ENCODE results near the gene ST6GAL2. TPM values are rescaled to one million over a fixed set of nuclear protein-coding genes. Genes with fewer than 3 reads are reported as not detected.

ST6GAL2 gene
- total RNA-seq, 2 experiments from 2014 or later = not detected

DNA sequence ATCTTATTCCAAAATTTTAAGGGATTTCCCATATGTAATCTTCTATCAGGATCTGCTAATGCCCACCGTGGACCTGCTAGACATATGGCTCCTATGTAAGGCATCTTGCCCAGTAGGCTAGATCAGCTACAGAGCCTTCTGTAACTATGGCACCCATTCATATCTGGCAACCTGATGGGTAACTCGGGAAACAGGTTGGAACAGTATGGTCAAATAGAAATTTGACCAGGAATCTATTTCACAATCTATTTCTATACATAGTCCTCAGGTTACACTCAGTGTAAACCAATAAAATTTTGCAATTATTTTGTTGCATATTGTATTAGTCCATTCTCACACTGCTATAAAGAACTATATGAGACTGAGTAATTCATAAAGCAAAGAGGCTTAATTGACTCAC lies 93.3 kb downstream of the ST6GAL2 start:
- Mint-ChIP-seq H3K9me3 (no peaks in the 10 kb centered on the region), H3K27me3 (peaks cover 2% of the 10 kb centered on the region), H3K36me3 (no peaks in the 10 kb centered on the region), H3K4me3 (no peak overlapping the region), H3K27ac (no peak overlapping the region), H3K4me1 (no peaks in the 10 kb centered on the region)
- DNase-seq (no peak), ATAC-seq (ENCODE audit: low read depth) (no peak)
- POLR2A ChIA-PET = no interaction called here

DNA sequence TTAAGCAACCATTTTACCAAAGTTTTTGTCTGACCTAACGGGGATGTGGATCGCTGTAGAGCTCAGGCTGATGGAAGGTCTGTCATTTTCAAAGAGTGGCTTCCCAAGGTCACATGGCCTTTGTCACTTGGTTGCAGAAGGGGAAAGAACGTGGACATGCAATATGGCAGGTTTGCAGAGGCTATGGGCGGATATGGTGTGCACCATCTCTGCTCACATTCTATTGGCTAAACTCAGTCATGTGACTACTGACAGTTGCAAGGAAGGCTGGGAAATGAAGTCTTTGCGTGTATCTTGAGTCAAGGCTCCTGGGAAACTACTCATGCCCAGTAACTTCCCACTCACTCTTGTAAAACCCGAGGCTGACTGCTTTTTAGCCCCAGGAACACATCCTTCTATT lies 96.8 kb downstream of the ST6GAL2 start:
- H3K4me3 Mint-ChIP-seq = no peak overlapping the region

GRCh38 chr2:106782681-106783080 lies 103.3 kb downstream of the ST6GAL2 start:
- H3K27ac Mint-ChIP-seq = no peak overlapping the region
- no peak for ATAC-seq (ENCODE audit: low read depth)
- POLR2A ChIA-PET = no interaction called here
- DNase-seq = no peak
- no peaks in the 10 kb centered on the region for H3K4me1 Mint-ChIP-seq
- no peaks in the 10 kb centered on the region for H3K9me3 Mint-ChIP-seq
- H3K36me3 Mint-ChIP-seq = no peaks in the 10 kb centered on the region
- H3K4me3 Mint-ChIP-seq = no peak overlapping the region
- peaks cover 4% of the 10 kb centered on the region for H3K27me3 Mint-ChIP-seq

More for the DNA sequence above, 96.8 kb downstream of the ST6GAL2 start:
- peaks cover 4% of the 10 kb centered on the region for H3K27me3 Mint-ChIP-seq
- no peak for DNase-seq
- no peaks in the 10 kb centered on the region for H3K9me3 Mint-ChIP-seq
- H3K36me3 Mint-ChIP-seq = no peaks in the 10 kb centered on the region
- ATAC-seq (ENCODE audit: low read depth) = no peak
- H3K4me1 Mint-ChIP-seq = no peaks in the 10 kb centered on the region
- POLR2A ChIA-PET = no interaction called here
- H3K27ac Mint-ChIP-seq = no peak overlapping the region

- DNase-seq (no peak), ATAC-seq (ENCODE audit: low read depth) (no peak)
- H3K9me3 Mint-ChIP-seq = no peaks in the 10 kb centered on the region
- POLR2A ChIA-PET = no interaction called here
- H3K4me1 Mint-ChIP-seq = no peaks in the 10 kb centered on the region
- no peak overlapping the region for H3K4me3 Mint-ChIP-seq
- H3K36me3 Mint-ChIP-seq = no peaks in the 10 kb centered on the region
- peaks cover under 1% of the 10 kb centered on the region for H3K27me3 Mint-ChIP-seq
- H3K27ac Mint-ChIP-seq = no peak overlapping the region
These were observed 104.8 kb downstream of the ST6GAL2 start for GRCh38 chr2:106781196-106781595.

DNA sequence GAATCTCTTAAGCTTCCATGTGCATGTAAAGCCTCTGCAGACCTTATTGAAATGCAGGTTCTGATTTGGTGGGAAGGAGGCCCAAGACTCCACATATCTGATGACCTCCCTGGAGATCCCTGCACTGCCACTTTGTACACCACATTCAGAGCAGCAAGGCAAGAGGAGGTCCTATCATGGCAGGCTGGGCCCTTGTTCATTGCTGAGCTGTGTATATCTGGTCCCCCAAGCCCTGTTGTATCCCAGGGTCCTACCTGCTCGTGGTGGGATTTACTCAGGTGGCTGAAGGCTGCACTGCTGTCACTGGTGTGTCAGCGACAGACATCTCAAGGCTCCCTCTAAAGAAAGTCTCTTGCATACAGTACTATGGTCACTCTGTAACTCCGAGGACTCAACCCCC lies 114.2 kb downstream of the ST6GAL2 start:
- Mint-ChIP-seq H3K36me3 (no peaks in the 10 kb centered on the region), H3K27me3 (peaks cover 2% of the 10 kb centered on the region), H3K4me1 (no peaks in the 10 kb centered on the region), H3K4me3 (no peak overlapping the region), H3K27ac (no peak overlapping the region), H3K9me3 (no peaks in the 10 kb centered on the region)
- POLR2A ChIA-PET = no interaction called here
- DNase-seq (no peak), ATAC-seq (ENCODE audit: low read depth) (no peak)

- no peak overlapping the region for H3K27ac Mint-ChIP-seq
- H3K4me3 Mint-ChIP-seq = no peak overlapping the region
- H3K4me1 Mint-ChIP-seq = no peaks in the 10 kb centered on the region
- ATAC-seq (ENCODE audit: low read depth) (no peak), DNase-seq (no peak)
- POLR2A ChIA-PET = no interaction called here
- H3K36me3 Mint-ChIP-seq = no peaks in the 10 kb centered on the region
- H3K9me3 Mint-ChIP-seq = no peaks in the 10 kb centered on the region
- H3K27me3 Mint-ChIP-seq = peaks cover 2% of the 10 kb centered on the region
These were observed 115.0 kb downstream of the ST6GAL2 start for GRCh38 chr2:106770986-106771385.

DNA sequence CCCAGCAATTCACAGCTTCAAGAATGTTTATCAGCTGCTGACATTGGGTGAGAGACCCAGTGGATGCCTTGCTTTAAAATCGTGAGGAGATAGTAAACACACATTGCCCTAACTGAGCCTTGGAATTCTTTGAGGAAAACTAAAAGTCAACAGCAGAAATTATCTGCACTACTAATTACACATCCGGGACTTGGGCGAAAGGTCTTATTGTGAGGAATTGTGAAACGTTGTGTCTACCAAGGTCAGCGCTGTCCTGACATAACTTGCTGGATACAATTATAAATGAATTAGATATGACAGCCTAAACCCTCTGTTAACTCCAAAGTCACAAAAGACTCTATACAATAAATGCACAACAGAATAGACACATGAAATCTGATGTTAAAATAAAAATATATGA lies 121.4 kb downstream of the ST6GAL2 start:
- ATAC-seq (ENCODE audit: low read depth) (no peak), DNase-seq (no peak)
- POLR2A ChIA-PET = no interaction called here
- no peaks in the 10 kb centered on the region for H3K4me1 Mint-ChIP-seq
- no peak overlapping the region for H3K27ac Mint-ChIP-seq
- no peaks in the 10 kb centered on the region for H3K9me3 Mint-ChIP-seq
- no peak overlapping the region for H3K4me3 Mint-ChIP-seq
- no peaks in the 10 kb centered on the region for H3K36me3 Mint-ChIP-seq
- peaks cover under 1% of the 10 kb centered on the region for H3K27me3 Mint-ChIP-seq

DNA sequence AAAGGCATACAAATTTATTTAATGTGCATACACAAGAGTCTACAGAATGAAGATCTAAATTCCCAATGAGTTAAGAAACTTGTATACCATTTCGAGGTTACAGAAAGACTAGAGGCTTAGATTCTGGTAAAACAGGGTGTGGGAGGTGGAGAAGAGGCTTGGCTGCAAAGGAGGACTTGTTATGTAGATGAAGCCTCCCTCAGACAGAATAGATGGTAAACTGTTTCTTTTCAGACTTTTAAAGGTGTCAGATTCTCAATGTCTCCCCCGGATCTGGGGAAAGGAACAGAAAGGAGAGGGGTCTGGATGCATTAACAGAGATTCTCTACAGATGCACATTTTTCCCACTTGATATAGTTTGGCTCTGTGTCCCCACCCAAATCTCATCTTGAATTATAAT lies 126.0 kb downstream of the ST6GAL2 start:
- Mint-ChIP-seq H3K27me3 (no peaks in the 10 kb centered on the region), H3K27ac (no peak overlapping the region), H3K4me1 (no peaks in the 10 kb centered on the region), H3K36me3 (no peaks in the 10 kb centered on the region), H3K4me3 (no peak overlapping the region), H3K9me3 (no peaks in the 10 kb centered on the region)
- POLR2A ChIA-PET = no interaction called here
- no peak for DNase-seq
- no peak for ATAC-seq (ENCODE audit: low read depth)

DNA sequence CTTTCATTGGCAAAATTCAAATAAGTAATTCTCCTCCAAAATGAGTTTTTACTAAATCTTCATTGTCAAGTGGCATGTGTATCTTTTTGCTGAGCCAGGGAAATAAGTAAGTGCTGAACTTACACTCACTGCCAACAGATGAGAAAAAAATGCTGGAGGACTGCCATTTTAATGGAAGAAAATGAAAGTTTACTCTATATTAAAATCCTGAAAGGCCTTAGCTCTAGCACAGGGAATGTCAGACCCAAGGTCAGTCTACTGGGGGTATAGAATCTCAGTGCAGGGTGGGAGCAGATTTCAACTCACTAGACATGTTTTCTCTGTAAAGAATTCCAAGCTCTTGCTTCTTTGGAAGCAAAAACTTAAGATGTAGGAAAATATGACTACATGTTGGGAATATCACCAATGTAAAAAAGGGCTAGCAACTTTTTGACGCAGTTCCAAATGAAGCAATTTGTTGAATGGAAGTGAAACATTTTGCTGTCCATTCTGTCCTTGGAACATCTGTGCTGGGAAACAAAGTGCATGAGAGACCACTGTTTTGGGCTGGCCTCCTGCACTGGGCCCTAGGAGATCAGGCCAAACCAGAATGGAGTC lies 127.0 kb downstream of the ST6GAL2 start:
- POLR2A ChIA-PET = no interaction called here
- no peaks in the 10 kb centered on the region for H3K27me3 Mint-ChIP-seq
- H3K9me3 Mint-ChIP-seq = no peaks in the 10 kb centered on the region
- no peak overlapping the region for H3K27ac Mint-ChIP-seq
- no peak for DNase-seq
- no peak overlapping the region for H3K4me3 Mint-ChIP-seq
- no peaks in the 10 kb centered on the region for H3K36me3 Mint-ChIP-seq
- ATAC-seq (ENCODE audit: low read depth) = no peak
- H3K4me1 Mint-ChIP-seq = no peaks in the 10 kb centered on the region
